Calu3 (cell line): ENCODE results near the gene NPDC1. TPM values are rescaled to one million over a fixed set of nuclear protein-coding genes. Genes with fewer than 3 reads are reported as not detected.

ENCODE experiments used
- BruUV-seq: library from RNA; stranded (reverse); fragments of 400-500 nt; replicated peaks from 2 replicates; lab custom pipeline; 2021; lab: Mats Ljungman, UMichigan
- CTCF ChIA-PET: fragments of 300-600 bp; sonication (Branson Sonifier 250); formaldehyde crosslinking; loops from one replicate; lab custom pipeline; 2022; ENCODE audit warnings: antibody characterized with exemption; lab: Charles Lee
- DNase-seq: peaks from one replicate; pipeline ENCODE4 v3.0.0; 2022
- H3K27ac Mint-ChIP-seq: one replicate; pipeline ENCODE4 v1.8.0; 2022; ENCODE audit warnings: mixed read lengths; ENCODE audit not compliant: unreplicated experiment
- H3K27me3 Mint-ChIP-seq: one replicate; pipeline ENCODE4 v1.8.0; 2022; ENCODE audit warnings: mixed read lengths; ENCODE audit not compliant: unreplicated experiment
- H3K36me3 Mint-ChIP-seq: one replicate; pipeline ENCODE4 v1.8.0; 2022; ENCODE audit warnings: mild to moderate bottlenecking, moderate library complexity, mixed read lengths; ENCODE audit not compliant: insufficient read depth, unreplicated experiment
- H3K4me1 Mint-ChIP-seq: one replicate; pipeline ENCODE4 v1.8.0; 2022; ENCODE audit warnings: mild to moderate bottlenecking, low read depth, mixed read lengths; ENCODE audit not compliant: unreplicated experiment
- H3K4me3 Mint-ChIP-seq: one replicate; pipeline ENCODE4 v1.8.0; 2022; ENCODE audit warnings: mild to moderate bottlenecking, low read depth, moderate library complexity, mixed read lengths; ENCODE audit not compliant: unreplicated experiment
- H3K9me3 Mint-ChIP-seq: one replicate; pipeline ENCODE4 v1.8.0; 2022; ENCODE audit warnings: low read depth, mixed read lengths; ENCODE audit not compliant: unreplicated experiment
- CTCF ChIP-seq: fragments of 200-600 bp; IDR thresholded peaks from one replicate; pipeline ENCODE4 v1.8.0; 2022; ENCODE audit warnings: antibody characterized with exemption; ENCODE audit not compliant: unreplicated experiment
- intact Hi-C: fragments of 100-400 bp; cut with micrococcal nuclease; formaldehyde crosslinking; loops from one replicate; pipeline ENCODE4 v1.10.0; 2022; ENCODE audit not compliant: unreplicated experiment
- total RNA-seq: library from RNA; stranded (reverse); gene quantifications from 2 replicates; pipeline ENCODE4 v1.2.3, GENCODE V29; 2022

NPDC1 gene
- total RNA-seq, 1 experiment from 2014 or later: 65.2 TPM

GRCh38 chr9:137079401-137079787 lies 33.4 kb upstream of the NPDC1 start:
- Mint-ChIP-seq H3K4me1 (no peaks in the 10 kb centered on the region), H3K4me3 (no peak overlapping the region), H3K9me3 (no peaks in the 10 kb centered on the region), H3K36me3 (peaks cover 8% of the 10 kb centered on the region), H3K27ac (no peak overlapping the region), H3K27me3 (no peaks in the 10 kb centered on the region)
- no TSS peak for BruUV-seq
- CTCF ChIA-PET: no interaction called here
- intact Hi-C loops: no loop called here
- DNase-seq: no peak
- TF ChIP-seq CTCF: no peak

GRCh38 chr9:137078701-137079400 lies 32.9 kb upstream of the NPDC1 start:
- intact Hi-C loops: no loop called here
- BruUV-seq: no TSS peak
- H3K4me3 Mint-ChIP-seq: peak overlapping the region; percentile 52
- DNase-seq: no peak
- no peak overlapping the region for H3K27ac Mint-ChIP-seq
- TF ChIP-seq CTCF: no peak
- H3K27me3 Mint-ChIP-seq: no peaks in the 10 kb centered on the region
- H3K36me3 Mint-ChIP-seq: peaks cover 6% of the 10 kb centered on the region
- H3K9me3 Mint-ChIP-seq: no peaks in the 10 kb centered on the region
- CTCF ChIA-PET: no interaction called here
- H3K4me1 Mint-ChIP-seq: no peaks in the 10 kb centered on the region

GRCh38 chr9:137077758-137078693 lies 32.0 kb upstream of the NPDC1 start:
- Mint-ChIP-seq H3K27ac (no peak overlapping the region), H3K4me1 (no peaks in the 10 kb centered on the region), H3K36me3 (peaks cover under 1% of the 10 kb centered on the region), H3K27me3 (no peaks in the 10 kb centered on the region), H3K9me3 (no peaks in the 10 kb centered on the region), H3K4me3 (peak overlapping the region; percentile 52)
- no peak for DNase-seq
- CTCF ChIA-PET: no interaction called here
- BruUV-seq: no TSS peak
- intact Hi-C loops: no loop called here
- TF ChIP-seq CTCF: no peak

GRCh38 chr9:137077010-137077747 lies 31.2 kb upstream of the NPDC1 start, which contains the start of gene UAP1L1:
Gene UAP1L1, plus strand, starts transcription at chr9:137077517. Its CDS starts 16 bp downstream, at chr9:137077533.
- H3K36me3 Mint-ChIP-seq: no peaks in the 10 kb centered on the region
- H3K4me1 Mint-ChIP-seq: no peaks in the 10 kb centered on the region
- intact Hi-C loops: no loop called here
- H3K27me3 Mint-ChIP-seq: no peaks in the 10 kb centered on the region
- no peaks in the 10 kb centered on the region for H3K9me3 Mint-ChIP-seq
- CTCF ChIA-PET: no interaction called here
- TF ChIP-seq CTCF: no peak
- peak within 1 kb of the TSS; percentile 52 for H3K4me3 Mint-ChIP-seq
- DNase-seq: peak; percentile 45
- no TSS peak for BruUV-seq
- no peak within 1 kb of the TSS for H3K27ac Mint-ChIP-seq
